Activated CD4-positive, alpha-beta memory T cell treated with anti-CD3 and anti-CD28 coated beads for 36 hours (primary cell): ENCODE results near the gene EDN2. TPM values are rescaled to one million over a fixed set of nuclear protein-coding genes. Genes with fewer than 3 reads are reported as not detected.

Experiments
- CTCF ChIA-PET: fragments of 350-600 bp; sonication (Branson Sonifier 250); formaldehyde crosslinking; loops from one replicate; lab custom pipeline; 2021; ENCODE audit warnings: antibody characterized with exemption, inconsistent platforms; lab: Charles Lee
- POLR2A ChIA-PET: fragments of 350-600 bp; sonication (Branson Sonifier 250); formaldehyde crosslinking; loops from one replicate; lab custom pipeline; 2021; ENCODE audit warnings: antibody characterized with exemption; lab: Charles Lee
- DNase-seq: peaks from one replicate; pipeline ENCODE4 v3.0.0-alpha.2; 2020
- H3K27ac Mint-ChIP-seq: one replicate; pipeline ENCODE4 v1.8.0; 2021; ENCODE audit warnings: mixed read lengths
- H3K27me3 Mint-ChIP-seq: one replicate; pipeline ENCODE4 v1.8.0; 2021; ENCODE audit warnings: mixed read lengths
- H3K36me3 Mint-ChIP-seq: one replicate; pipeline ENCODE4 v1.8.0; 2021; ENCODE audit warnings: mixed read lengths
- H3K4me1 Mint-ChIP-seq: one replicate; pipeline ENCODE4 v1.8.0; 2021; ENCODE audit warnings: low read depth, mixed read lengths
- H3K4me3 Mint-ChIP-seq: one replicate; pipeline ENCODE4 v1.8.0; 2021; ENCODE audit warnings: mild to moderate bottlenecking, mixed read lengths
- H3K9me3 Mint-ChIP-seq: one replicate; pipeline ENCODE4 v1.8.0; 2021; ENCODE audit warnings: mixed read lengths
- intact Hi-C: fragments of 100-400 bp; cut with micrococcal nuclease; formaldehyde crosslinking; loops from one replicate; pipeline ENCODE4 v1.15.1; 2023
- total RNA-seq, 2 experiments: library from RNA; stranded (reverse); gene quantifications; one replicate each; pipeline ENCODE4 v1.2.3, GENCODE V29; 2021

EDN2 gene
- total RNA-seq, 2 experiments from 2014 or later: not detected

GRCh38 chr1:41515131-41515678, 30.7 kb upstream of the EDN2 start:
- intact Hi-C loops: loop anchor here (10.0 kb wide), 1 partner anchor 290 kb away; no protein-coding TSS in a partner anchor
- H3K4me1 Mint-ChIP-seq: peaks cover 6% of the 10 kb centered on the region
- CTCF ChIA-PET: interaction anchor here (0.7 to 2.3 kb wide), 10 partner anchors 19 to 658 kb away, joined by 3 to 15 read pairs (median 4); no protein-coding TSS in a partner anchor

GRCh38 chr1:41514381-41514780, 29.9 kb upstream of the EDN2 start:
- Mint-ChIP-seq H3K9me3 (no peaks in the 10 kb centered on the region), H3K36me3 (peaks cover 47% of the 10 kb centered on the region), H3K27me3 (no peaks in the 10 kb centered on the region), H3K4me3 (no peak overlapping the region), H3K27ac (no peak overlapping the region), H3K4me1 (peaks cover 6% of the 10 kb centered on the region)
- intact Hi-C loops: loop anchor here (10.0 kb wide), 1 partner anchor 290 kb away; no protein-coding TSS in a partner anchor
- DNase-seq: no peak
- POLR2A ChIA-PET: no interaction called here
- CTCF ChIA-PET: interaction anchor here (1.3 to 1.6 kb wide), 3 partner anchors 12 to 659 kb away, joined by 3 read pairs; no protein-coding TSS in a partner anchor

More at GRCh38 chr1:41515131-41515678, 30.7 kb upstream of the EDN2 start:
- Mint-ChIP-seq H3K9me3 (no peaks in the 10 kb centered on the region), H3K36me3 (peaks cover 46% of the 10 kb centered on the region), H3K27me3 (no peaks in the 10 kb centered on the region), H3K27ac (no peak overlapping the region), H3K4me3 (no peak overlapping the region)
- POLR2A ChIA-PET: no interaction called here
- DNase-seq: no peak

GRCh38 chr1:41513383-41513735, 28.9 kb upstream of the EDN2 start:
- H3K9me3 Mint-ChIP-seq: no peaks in the 10 kb centered on the region
- H3K27ac Mint-ChIP-seq: no peak overlapping the region
- CTCF ChIA-PET: interaction anchor here (0.8 to 1.3 kb wide), 4 partner anchors 11 to 379 kb away, joined by 3 to 4 read pairs (median 4); no protein-coding TSS in a partner anchor
- POLR2A ChIA-PET: no interaction called here
- peaks cover 6% of the 10 kb centered on the region for H3K4me1 Mint-ChIP-seq
- H3K36me3 Mint-ChIP-seq: peaks cover 47% of the 10 kb centered on the region
- H3K27me3 Mint-ChIP-seq: no peaks in the 10 kb centered on the region
- intact Hi-C loops: loop anchor here (10.0 kb wide), 1 partner anchor 291 kb away; no protein-coding TSS in a partner anchor
- DNase-seq: peak; percentile 40
- no peak overlapping the region for H3K4me3 Mint-ChIP-seq

- ChIA-PET CTCF (interaction anchor here (0.8 to 1.3 kb wide), 4 partner anchors 11 to 379 kb away, joined by 3 to 4 read pairs (median 4); no protein-coding TSS in a partner anchor), POLR2A (no interaction called here)
- peaks cover 6% of the 10 kb centered on the region for H3K4me1 Mint-ChIP-seq
- H3K27me3 Mint-ChIP-seq: no peaks in the 10 kb centered on the region
- H3K4me3 Mint-ChIP-seq: no peak overlapping the region
- H3K27ac Mint-ChIP-seq: no peak overlapping the region
- H3K9me3 Mint-ChIP-seq: no peaks in the 10 kb centered on the region
- DNase-seq: no peak
- intact Hi-C loops: loop anchor here (10.0 kb wide), 1 partner anchor 292 kb away; no protein-coding TSS in a partner anchor
- peaks cover 45% of the 10 kb centered on the region for H3K36me3 Mint-ChIP-seq
These were observed 28.4 kb upstream of the EDN2 start for GRCh38 chr1:41512701-41513382.

GRCh38 chr1:41511239-41511540, 26.7 kb upstream of the EDN2 start:
- DNase-seq: no peak
- intact Hi-C loops: loop anchor here (10.0 kb wide), 1 partner anchor 294 kb away; no protein-coding TSS in a partner anchor
- H3K9me3 Mint-ChIP-seq: no peaks in the 10 kb centered on the region
- H3K4me3 Mint-ChIP-seq: no peak overlapping the region
- no peak overlapping the region for H3K27ac Mint-ChIP-seq
- peaks cover under 1% of the 10 kb centered on the region for H3K4me1 Mint-ChIP-seq
- POLR2A ChIA-PET: no interaction called here
- peaks cover 31% of the 10 kb centered on the region for H3K36me3 Mint-ChIP-seq
- CTCF ChIA-PET: no interaction called here
- no peaks in the 10 kb centered on the region for H3K27me3 Mint-ChIP-seq

GRCh38 chr1:41510531-41511238, 26.2 kb upstream of the EDN2 start:
- intact Hi-C loops: loop anchor here (10.0 kb wide), 1 partner anchor 294 kb away; no protein-coding TSS in a partner anchor
- DNase-seq: no peak
- H3K9me3 Mint-ChIP-seq: no peaks in the 10 kb centered on the region
- no peaks in the 10 kb centered on the region for H3K4me1 Mint-ChIP-seq
- ChIA-PET CTCF (no interaction called here), POLR2A (no interaction called here)
- no peak overlapping the region for H3K27ac Mint-ChIP-seq
- peaks cover 31% of the 10 kb centered on the region for H3K36me3 Mint-ChIP-seq
- H3K4me3 Mint-ChIP-seq: no peak overlapping the region
- H3K27me3 Mint-ChIP-seq: no peaks in the 10 kb centered on the region

- Mint-ChIP-seq H3K4me1 (no peaks in the 10 kb centered on the region), H3K27me3 (no peaks in the 10 kb centered on the region), H3K4me3 (no peak overlapping the region), H3K9me3 (no peaks in the 10 kb centered on the region), H3K36me3 (peaks cover 28% of the 10 kb centered on the region), H3K27ac (no peak overlapping the region)
- no peak for DNase-seq
- ChIA-PET POLR2A (no interaction called here), CTCF (no interaction called here)
- intact Hi-C loops: no loop called here
These were observed 24.8 kb upstream of the EDN2 start for GRCh38 chr1:41509270-41509671.

- Mint-ChIP-seq H3K27me3 (no peaks in the 10 kb centered on the region), H3K4me1 (no peaks in the 10 kb centered on the region), H3K36me3 (peaks cover 24% of the 10 kb centered on the region), H3K27ac (no peak overlapping the region), H3K9me3 (no peaks in the 10 kb centered on the region), H3K4me3 (no peak overlapping the region)
- ChIA-PET CTCF (interaction anchor here (0.8 to 1.7 kb wide), 2 partner anchors 8 to 665 kb away, joined by 3 to 5 read pairs; no protein-coding TSS in a partner anchor), POLR2A (no interaction called here)
- intact Hi-C loops: no loop called here
- no peak for DNase-seq
These were observed 23.8 kb upstream of the EDN2 start for GRCh38 chr1:41508290-41508689.

- H3K27ac Mint-ChIP-seq: no peak overlapping the region
- no peaks in the 10 kb centered on the region for H3K9me3 Mint-ChIP-seq
- no peaks in the 10 kb centered on the region for H3K27me3 Mint-ChIP-seq
These were observed 23.4 kb upstream of the EDN2 start for GRCh38 chr1:41507836-41508235.

GRCh38 chr1:41507110-41507720, 22.7 kb upstream of the EDN2 start:
- DNase-seq: no peak
- H3K27me3 Mint-ChIP-seq: no peaks in the 10 kb centered on the region
- intact Hi-C loops: no loop called here
- ChIA-PET POLR2A (no interaction called here), CTCF (interaction anchor here (1.3 to 1.7 kb wide), 2 partner anchors 9 to 15 kb away, joined by 3 to 5 read pairs; no protein-coding TSS in a partner anchor)
- no peaks in the 10 kb centered on the region for H3K9me3 Mint-ChIP-seq
- H3K4me1 Mint-ChIP-seq: no peaks in the 10 kb centered on the region
- no peak overlapping the region for H3K27ac Mint-ChIP-seq
- peaks cover 15% of the 10 kb centered on the region for H3K36me3 Mint-ChIP-seq
- no peak overlapping the region for H3K4me3 Mint-ChIP-seq

More at GRCh38 chr1:41507836-41508235, 23.4 kb upstream of the EDN2 start:
- ChIA-PET CTCF (interaction anchor here (1.7 kb wide), 1 partner anchor 8 kb away, joined by 5 read pairs; no protein-coding TSS in a partner anchor), POLR2A (no interaction called here)
- no peaks in the 10 kb centered on the region for H3K4me1 Mint-ChIP-seq
- no peak overlapping the region for H3K4me3 Mint-ChIP-seq
- H3K36me3 Mint-ChIP-seq: peaks cover 19% of the 10 kb centered on the region
- no peak for DNase-seq
- intact Hi-C loops: no loop called here

- intact Hi-C loops: no loop called here
- ChIA-PET POLR2A (no interaction called here), CTCF (no interaction called here)
- no peak overlapping the region for H3K27ac Mint-ChIP-seq
- H3K4me3 Mint-ChIP-seq: no peak overlapping the region
- H3K4me1 Mint-ChIP-seq: no peaks in the 10 kb centered on the region
- no peak for DNase-seq
- H3K27me3 Mint-ChIP-seq: no peaks in the 10 kb centered on the region
- H3K9me3 Mint-ChIP-seq: no peaks in the 10 kb centered on the region
- H3K36me3 Mint-ChIP-seq: no peaks in the 10 kb centered on the region
These were observed 19.9 kb upstream of the EDN2 start for GRCh38 chr1:41504114-41505035.
